SJCRH30 (cell line): Measurements from ENCODE around the gene MAZ. TPM values are rescaled to one million over a fixed set of nuclear protein-coding genes. Genes with fewer than 3 reads are reported as not detected.

Experiments used
- total RNA-seq: library from RNA; depleted of rRNA; stranded (reverse); fragments of >200 nt; shearing (Covaris generic); gene quantifications from 2 replicates; pipeline ENCODE4 v1.2.3, GENCODE V29; 2014; rRNA removed

Gene MAZ
- total RNA-seq, 1 experiment from 2014 or later: 186 TPM

Other genes with a start within 250 kb of the MAZ start
- gene SPN, start 143.3 kb upstream of the MAZ start, total RNA-seq: 0.96 and 2.1 TPM in 2 replicates
- gene QPRT, start 127.3 kb upstream of the MAZ start, total RNA-seq: 51.0 and 51.9 TPM in 2 replicates
- gene C16orf54, start 60.5 kb upstream of the MAZ start, total RNA-seq: not detected in 2 replicates
- not detected in 2 replicates for gene ZG16, start 28.3 kb upstream of the MAZ start, total RNA-seq
- gene KIF22, start 15.8 kb upstream of the MAZ start, total RNA-seq: 115 and 122 TPM in 2 replicates
- gene PRRT2, start 5.7 kb downstream of the MAZ start, total RNA-seq: 0.81 and 1.5 TPM in 2 replicates
- 25.1 and 28.2 TPM in 2 replicates for gene PAGR1, start 9.6 kb downstream of the MAZ start, total RNA-seq
- 0.61 and 0.63 TPM in 2 replicates for gene MVP, start 13.9 kb downstream of the MAZ start, total RNA-seq
- gene CDIPT, start 56.7 kb downstream of the MAZ start, total RNA-seq: 29.6 and 30.1 TPM in 2 replicates
- not detected in 2 replicates for gene SEZ6L2, start 93.0 kb downstream of the MAZ start, total RNA-seq
- 0.06 and 0.35 TPM in 2 replicates for gene ASPHD1, start 94.0 kb downstream of the MAZ start, total RNA-seq
- 3.5 and 5.3 TPM in 2 replicates for gene KCTD13, start 119.7 kb downstream of the MAZ start, total RNA-seq
- 29.8 and 32.1 TPM in 2 replicates for gene TMEM219, start 155.6 kb downstream of the MAZ start, total RNA-seq
- 27.3 and 30.6 TPM in 2 replicates for gene TAOK2, start 167.3 kb downstream of the MAZ start, total RNA-seq
- 10.9 and 12.5 TPM in 2 replicates for gene HIRIP3, start 189.1 kb downstream of the MAZ start, total RNA-seq
- gene INO80E, start 189.7 kb downstream of the MAZ start, total RNA-seq: 54.5 and 55.7 TPM in 2 replicates
- gene DOC2A, start 204.5 kb downstream of the MAZ start, total RNA-seq: not detected in 2 replicates
- not detected in 2 replicates for gene C16orf92, start 216.7 kb downstream of the MAZ start, total RNA-seq
- 0.49 and 0.58 TPM in 2 replicates for gene TLCD3B, start 224.7 kb downstream of the MAZ start, total RNA-seq